ENCODE results near the gene KAT2B.

- TF ChIP-seq CTCF (IDR thresholded peaks at IDR 0.05; ENCODE audit: control extremely low read depth in 1 of 3, insufficient read depth in 1 of 3, low read depth in 1 of 3, low read length in 3 of 3) = no peak
- no peak for TF ChIP-seq RBBP5 (IDR thresholded peaks at IDR 0.05; ENCODE audit: borderline replicate concordance, low read depth, low read length)
Observed at GRCh38 chr3:20013396-20013795, 26.9 kb upstream of the KAT2B start.
